NOMO-1 treated with dmso at 0.1 percent for 144 hours (cell line): ENCODE data around the gene TSPAN15.

ENCODE experiments used
- DNase-seq: peaks from one replicate; lab custom pipeline; 2025; ENCODE audit not compliant: unreplicated experiment; lab: John Stamatoyannopoulos, UW

Gene TSPAN15

DNA sequence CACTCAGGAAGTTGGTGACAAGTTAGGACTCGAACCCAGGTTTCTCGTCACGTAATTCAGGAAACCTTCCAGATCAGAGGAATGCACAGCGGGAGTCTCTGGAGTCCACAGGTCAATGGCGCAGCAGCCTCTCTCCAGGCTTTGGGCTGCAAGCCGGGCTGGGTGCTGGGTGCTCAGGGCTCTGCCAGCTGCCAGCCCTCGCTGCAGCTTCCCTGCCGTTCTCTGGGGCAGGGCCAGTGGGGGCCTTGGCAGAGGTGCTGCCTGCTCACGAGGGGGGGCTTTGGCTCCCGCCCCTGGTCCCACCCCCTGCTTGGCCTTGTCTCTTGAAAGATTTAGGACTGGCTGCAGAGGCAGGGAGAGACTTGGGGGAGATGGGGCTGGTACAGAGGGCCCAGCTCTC lies 34.6 kb upstream of the TSPAN15 start, which contains the start of gene TACR2:
Gene TACR2 (minus strand): TSS at position 224 of the 400 bp plus-strand sequence. CDS start 595 bp downstream, outside the sequence.
- DNase-seq = no peak

DNA sequence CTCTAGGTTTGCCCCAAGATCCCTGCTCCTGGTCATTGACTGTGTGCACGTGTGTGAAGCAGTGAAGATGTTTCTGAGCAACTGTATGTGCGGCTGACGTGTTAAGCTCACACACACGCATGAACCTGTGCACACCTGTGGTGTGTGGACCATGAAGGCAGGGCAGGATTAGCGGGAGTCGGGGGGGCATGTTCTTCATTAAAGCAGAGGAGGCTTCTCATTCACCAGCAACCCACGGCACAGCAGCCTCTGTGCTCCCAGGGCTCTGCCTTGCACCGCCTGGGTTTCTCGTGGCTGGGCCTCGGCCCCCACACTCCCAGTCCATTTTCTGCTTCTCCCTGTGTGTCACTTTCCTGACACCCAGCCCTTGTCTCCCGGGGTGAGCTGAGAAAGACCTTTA lies 33.7 kb upstream of the TSPAN15 start:
- no peak for DNase-seq

DNA sequence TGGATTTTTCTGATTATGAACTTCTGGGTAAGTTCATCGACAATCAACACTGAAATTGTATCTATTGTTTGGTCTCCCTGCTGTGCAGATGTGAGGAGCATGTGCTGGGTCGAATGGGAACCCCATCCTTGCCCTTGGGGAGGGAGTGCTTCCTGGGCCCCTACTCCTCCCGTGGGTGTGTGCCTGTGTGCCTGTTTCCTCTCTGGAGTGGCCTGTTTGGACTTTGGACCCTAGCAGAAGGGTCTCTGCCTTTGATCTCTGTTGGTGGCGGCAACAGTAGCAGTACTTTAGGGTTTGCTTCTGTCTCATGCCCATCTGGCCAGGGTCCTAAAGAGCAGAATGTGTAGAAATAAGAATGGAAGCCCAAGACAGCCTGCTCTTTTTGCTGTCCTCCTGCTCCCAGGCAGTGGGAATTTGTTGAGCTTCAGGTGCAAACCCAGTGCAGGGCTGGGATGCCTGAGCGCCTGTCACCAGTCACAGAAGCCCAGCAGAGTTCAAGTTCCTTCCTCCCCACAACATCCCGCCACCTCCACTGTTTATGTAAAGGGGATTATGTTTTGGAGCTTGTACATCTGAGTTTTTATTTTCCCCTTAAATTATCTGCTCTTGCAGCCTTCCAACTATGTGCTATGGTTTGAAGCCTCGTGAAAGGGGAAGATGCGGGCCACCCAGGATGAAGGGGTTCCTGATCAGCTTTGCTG lies 33.1 kb upstream of the TSPAN15 start:
- DNase-seq = no peak

DNA sequence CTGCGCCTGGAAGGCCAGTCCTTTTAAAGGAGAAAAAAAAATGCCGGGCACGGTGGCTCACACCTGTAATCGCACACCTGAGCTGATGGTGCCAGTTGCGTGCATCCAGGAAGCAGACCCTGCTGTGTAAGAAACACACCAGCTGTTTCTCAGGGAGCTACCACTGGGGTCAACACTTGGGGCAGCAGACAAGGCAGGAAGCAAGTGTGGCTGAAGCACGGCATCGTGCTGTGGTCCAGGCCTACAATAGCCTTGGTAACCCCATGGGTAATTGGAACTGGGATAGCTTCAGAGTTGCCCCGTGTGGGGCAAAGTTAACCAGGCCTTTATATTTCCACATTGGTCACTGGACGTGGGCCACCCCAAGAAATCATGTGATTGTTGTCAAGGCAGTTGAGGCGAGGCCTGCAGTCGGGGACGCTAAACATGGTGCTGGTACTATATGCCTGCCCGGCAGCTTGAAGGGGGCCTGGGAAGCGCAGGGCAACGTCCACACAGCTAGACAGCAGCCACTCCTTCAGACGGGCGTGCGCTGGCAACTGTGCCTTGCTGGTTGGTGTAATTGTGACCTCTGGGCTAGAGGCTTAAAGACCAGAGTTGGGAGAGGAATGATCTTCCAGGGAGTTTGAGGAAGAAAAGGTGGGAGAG lies 32.0 kb upstream of the TSPAN15 start:
- no peak for DNase-seq

DNA sequence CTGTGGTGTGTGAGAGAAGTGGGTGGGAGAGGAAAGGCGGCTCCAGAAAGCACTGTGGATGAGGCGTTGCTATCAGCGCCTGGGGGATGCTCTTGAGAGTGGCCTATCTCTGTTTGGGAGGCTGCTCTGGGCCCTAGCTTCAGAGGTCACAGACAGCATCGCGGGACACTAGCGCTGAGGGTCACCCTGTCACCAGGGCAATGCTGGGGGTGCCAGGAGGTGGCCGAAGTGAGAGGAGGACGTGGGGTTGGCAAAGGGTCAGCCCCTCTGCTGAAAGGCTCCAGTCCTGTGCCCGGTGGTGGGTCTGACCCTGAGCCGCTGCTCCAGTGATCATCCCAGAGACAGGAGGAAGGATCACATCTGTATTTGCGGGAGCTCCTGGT lies 31.5 kb upstream of the TSPAN15 start:
- no peak for DNase-seq

DNA sequence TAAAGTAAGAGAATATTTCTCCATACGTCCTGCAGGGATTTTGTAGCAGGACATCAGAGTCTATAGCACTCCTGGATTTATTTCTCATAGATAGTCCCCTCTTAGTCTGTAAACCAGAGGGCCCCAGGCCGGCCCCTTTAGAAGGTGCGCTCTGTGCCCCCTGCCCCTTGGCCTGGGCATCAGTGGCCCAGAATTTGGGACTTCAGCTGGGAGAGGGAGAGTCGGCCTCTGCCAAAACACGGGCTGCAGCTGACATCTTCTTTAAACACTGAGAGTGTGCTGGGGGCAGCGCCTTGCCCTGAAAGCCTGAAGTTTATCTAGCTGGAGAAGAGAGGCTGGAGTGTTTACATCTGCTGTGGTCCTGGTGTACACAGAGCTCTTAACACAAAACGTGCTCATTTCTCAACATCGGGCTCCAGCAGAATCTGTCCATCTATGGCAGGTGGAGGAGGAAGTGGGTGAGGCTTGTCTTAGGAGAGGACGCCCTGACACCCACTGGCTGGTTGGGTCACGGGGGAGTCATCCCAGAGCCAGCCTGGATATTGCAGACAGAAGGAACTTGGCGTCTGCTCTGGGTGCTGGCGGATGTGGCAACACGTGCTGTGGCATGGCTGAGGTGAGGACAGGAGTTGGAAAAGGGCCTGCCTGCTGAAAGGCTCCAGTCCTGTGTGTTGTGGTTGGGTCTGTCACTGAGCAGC lies 29.5 kb upstream of the TSPAN15 start:
- no peak for DNase-seq

DNA sequence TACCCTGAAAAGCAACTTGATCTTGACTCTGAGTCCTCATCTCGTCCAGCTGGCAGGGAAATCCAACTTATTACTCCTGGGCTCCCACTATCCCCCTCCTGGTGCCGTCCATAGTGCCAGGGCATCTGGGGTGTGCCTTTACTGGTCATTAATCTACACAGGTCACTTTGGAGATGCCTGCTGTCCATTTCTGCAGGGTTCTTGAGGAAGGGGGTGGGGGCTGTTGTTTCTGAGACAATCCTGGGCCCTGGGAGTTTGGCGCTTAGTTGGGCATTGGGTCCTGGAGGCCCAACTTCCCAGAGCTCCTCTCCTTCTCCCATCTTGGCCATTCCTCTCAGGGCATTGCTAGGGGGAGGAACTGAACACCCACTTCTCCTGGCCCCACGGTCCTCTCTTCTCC lies 28.6 kb upstream of the TSPAN15 start:
- no peak for DNase-seq

DNA sequence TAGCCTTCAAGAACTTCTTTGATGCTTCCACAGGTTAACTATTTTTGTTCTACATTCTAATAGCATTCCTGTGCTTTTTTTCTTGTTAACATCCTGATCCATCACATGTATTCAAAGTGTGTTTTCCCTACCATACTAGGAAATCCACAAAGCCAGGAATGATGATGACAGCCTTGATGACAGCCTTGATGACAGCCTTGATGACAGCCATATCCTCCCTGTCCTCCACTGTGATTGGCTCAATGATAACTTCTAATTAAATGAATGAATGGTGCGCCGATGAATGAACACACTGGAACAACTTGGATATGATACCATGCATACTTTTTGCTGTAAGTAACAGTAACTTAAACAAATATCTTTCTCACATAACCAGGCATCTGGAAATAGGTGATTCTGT lies 26.2 kb upstream of the TSPAN15 start:
- no peak for DNase-seq

DNA sequence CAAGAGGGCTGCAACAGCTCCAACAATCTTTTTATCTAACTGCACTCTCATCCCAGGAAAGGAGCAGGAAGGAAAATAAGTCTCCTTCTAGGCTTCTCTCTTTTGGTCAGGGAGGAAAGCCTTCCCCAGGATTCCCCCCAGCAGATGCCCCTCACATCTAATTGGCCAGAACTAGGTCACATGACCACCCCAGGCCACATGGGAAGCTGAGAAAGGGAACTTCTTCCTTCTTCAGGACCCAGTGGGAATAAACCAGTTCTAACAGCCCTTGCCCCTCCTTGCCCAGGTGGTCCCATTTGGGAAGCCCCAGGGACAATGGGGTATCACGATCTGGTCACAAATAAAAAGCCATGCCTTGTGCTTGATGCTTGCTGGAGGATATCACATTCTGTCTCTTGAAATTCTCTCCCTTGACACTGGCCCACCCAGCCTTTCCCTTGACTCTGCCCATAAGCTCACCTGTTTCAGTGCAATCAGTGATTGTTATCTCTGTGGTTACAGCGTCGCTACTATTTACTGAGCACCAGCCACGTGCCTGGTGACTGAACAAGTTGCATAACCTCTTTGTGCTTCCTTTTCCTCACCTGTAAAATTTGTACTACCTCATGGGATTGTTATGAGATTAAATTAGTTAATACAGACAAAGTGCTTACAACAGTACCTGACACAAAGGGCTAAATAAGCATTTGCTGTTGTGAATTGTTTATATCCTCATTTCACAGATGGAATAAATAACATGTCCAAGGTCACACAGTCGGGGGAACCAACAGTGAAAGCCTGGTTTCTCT lies 25.6 kb upstream of the TSPAN15 start:
- no peak for DNase-seq

DNA sequence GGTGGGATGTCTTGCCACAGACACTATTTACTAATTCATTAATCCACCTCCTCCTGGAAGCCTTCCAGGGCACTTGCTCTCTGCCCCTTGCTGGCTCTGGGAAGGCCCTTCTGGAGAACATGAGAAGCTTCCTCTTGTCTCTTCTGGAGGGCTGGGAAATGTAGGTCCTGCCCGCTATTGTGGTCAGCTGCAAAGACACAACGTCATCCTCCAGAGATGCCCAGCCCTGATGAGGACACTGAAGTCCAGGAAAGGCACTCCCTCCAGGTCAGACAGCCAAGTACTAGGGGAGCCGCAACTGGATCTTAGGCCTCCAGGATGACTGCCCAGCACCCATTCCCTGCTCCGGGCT lies 24.9 kb upstream of the TSPAN15 start:
- DNase-seq = no peak

DNA sequence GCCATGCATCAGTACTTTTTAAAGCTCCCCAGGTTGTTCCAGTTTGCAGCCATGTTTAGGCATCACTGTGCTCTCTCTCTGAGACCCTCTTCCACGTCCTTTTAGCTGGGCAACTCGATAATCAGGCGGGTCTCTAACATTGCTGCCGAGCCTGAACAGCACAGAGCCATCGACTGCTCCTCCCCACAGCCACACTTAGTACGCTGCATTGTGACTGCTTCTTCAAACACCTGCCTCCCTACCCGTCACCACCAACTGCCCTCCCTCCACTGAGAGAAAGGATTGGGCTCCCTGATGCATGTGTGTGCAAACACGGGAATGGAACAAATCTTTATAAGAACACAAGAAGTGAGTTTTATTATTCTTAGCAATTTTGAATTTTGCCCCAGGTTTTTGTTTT lies 23.1 kb upstream of the TSPAN15 start:
- DNase-seq = no peak

DNA sequence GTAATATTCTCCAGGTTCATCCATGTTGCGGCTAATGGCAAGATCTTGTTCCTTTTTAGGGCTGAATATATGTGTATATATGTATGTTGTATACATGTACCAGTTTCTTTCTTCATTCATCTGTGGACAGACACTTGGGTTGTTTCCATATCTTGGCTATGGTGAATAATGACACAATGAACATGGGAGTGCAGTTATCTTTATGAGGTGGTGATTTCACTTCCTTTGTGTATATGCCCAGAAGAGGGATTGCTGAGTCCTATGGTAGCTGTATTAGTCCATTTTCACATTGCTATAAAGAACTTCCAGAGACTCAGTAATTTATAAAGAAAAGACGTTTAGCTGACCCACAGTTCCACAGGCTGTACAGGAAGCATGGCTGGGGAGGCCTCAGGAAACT lies 17.1 kb upstream of the TSPAN15 start:
- no peak for DNase-seq

DNA sequence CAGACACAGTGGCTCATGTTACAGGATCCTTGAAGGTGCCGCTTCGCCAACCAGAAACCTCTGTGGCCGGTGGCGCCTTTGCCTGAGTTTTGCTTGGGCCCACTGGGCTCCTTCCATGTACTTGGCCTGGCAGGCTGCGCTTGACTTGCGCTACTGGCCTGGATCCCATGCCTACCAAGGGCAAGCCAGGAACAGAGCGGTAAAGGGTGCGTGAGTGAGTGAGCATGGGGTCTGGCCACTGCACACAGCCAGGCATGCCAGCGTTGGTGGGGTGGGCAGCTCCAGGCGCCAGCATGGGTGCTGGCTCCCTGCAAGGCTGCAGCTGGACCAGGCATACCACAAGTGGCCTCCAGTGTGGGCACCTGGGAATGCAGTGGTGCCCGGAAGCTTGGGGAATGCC lies 16.3 kb upstream of the TSPAN15 start:
- DNase-seq = no peak

DNA sequence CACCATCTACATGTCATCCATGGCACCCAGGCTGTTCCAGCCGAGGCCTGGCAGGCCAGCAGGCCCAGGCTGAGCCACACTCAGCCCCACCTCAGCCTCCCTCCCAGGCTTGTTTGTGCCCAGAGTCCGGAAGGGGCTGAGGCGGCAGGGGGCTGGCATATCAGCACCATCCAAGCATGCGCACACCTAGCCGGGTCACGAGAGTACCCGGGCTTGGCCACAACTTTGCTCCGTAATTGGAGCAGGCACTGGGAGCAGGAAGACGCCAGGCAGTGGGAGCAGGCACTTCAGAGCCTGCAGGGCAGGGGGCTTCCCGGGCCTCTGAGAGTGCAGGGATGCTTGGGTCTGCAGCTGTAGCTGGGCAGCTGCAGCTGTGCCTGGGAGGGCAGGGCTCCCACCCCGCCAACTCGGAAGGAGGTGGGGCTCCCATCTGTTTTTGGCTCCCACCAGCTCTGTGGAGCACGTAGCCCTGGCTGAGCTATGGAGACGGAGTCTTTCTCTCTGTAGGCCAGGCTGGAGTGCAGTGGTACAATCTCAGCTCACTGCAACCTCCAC lies 15.2 kb upstream of the TSPAN15 start:
- no peak for DNase-seq

DNA sequence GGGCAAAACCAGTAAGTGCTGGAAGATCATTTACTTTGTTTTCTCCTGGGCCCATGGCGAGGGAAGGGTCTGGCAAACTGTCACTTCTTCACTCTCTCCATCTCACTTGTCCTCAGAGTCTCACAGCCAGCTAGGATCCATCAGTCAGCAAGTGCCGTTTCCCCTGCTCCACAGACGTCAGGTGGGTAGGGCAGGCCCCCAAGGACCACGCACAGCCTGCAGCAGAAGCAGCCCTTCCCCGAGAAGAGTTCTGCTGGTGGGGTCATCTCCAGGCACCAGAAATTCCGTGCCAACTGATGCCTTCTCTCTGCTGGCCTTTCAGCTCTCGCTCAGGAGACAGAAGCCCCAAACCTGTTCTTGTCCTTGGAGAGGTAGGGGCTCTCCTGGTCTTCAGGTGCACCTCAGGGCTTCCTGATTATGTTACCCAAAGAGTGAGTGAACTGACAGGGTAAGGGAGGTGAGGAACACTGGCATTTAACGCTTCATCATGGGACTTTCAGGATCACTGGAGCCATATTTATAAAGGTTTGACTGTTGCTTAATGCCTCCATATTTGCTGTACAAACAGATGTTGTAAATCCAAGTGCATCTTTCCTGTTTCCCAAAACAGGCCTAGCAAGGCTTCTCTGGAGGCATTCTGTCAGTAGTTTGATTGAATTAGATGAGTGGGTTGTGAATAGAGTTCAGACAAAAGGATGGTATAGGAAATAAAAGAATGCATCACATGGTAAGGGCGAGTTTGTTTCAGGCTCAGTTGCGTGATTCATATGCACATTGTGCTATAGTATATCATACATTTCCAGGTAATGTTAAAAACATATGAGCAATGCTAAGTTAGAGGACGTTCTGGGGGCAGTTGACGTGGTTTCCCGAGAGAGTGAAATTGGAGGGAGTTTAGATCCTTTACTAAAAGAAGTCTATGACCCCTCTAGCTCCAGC lies 13.7 kb upstream of the TSPAN15 start:
- no peak for DNase-seq

DNA sequence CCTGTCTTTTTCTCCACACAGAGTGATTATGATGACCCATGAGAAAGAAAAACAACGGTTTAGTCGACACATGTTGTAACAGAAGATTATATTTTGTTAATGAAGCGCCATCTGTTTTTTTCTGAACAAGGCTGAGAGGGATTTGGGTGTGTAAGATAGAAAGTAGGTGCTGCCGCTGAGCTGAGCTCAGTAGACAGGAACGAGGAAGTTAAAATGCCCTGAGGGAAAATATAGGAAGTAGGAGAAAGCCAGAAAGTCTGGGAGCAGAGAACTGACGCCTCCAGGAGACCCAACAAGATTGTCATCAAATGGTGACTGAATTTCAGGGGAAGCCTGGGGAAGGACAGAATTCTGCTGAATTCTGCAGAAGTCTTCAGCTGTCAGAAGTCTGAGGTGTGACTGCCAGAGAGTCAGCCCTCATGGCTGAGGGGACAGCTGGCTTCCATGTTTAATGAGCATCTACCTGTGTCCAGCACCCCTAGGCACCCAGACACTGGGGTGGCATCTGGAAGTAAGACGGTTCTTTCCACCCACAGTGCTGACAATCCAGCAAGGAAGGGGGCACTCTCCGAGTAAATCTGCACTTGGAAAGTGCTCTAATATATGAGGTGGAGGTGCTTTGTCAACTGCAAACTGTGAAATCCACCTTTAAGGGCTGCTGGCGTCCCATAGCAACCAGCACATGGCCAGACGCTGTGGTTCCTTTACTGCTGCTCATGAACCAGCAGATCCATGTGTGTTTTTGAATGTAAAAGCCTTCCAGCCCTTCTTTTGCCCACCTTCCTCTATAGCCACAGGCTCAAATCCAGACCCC lies 12.5 kb upstream of the TSPAN15 start:
- no peak for DNase-seq

DNA sequence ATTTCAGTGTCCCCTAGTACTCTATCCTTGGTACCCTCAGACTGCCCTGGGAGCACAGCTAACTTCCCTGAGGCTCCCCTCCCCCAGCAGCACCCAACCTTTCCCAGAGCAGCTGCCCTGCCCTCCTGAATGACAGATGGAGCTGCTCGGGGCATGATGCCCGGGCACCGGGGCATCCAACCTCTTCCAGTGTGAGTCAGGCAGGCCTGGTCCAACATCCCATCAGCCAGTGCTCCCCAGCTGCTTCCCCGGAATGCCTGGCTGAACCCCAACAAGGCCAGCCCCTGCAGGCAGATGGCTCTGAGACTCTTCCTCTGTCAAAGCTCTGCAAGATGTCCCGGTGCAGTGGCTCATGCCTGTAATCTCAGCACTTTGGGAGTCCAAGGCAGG lies 11.9 kb upstream of the TSPAN15 start:
- DNase-seq = no peak

DNA sequence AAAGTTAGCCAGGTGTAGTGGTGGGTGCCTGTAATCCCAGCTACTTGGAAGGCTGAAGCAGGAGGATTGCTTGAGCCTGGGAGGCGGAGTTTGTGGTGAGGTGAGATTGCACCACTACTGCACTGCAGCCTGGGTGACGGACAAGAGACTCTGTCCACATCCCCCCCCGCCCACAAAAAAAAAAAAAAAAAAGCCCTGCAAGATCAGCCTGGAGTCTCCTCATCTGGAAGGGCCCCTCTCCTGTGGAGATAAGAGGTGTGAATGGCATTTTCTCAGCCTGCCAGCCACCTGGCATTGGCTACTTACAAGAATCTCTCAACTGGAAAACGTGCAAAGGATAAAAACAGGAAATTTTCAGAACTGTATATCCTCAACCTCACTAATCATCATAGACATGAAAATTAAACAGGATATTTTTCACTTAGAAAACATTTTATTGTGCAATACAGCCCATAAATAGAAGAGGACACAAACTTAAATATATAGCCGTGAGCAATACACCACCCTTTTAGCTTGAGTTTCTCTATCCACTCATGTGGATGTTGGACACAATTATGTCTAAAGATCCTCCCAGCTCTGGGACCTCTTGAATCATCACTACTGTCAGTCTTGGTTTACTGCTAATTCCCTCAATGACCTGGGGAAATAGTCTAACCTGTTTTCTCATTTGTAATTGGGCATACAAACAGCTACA lies 11.3 kb upstream of the TSPAN15 start:
- peak; percentile 29 for DNase-seq

DNA sequence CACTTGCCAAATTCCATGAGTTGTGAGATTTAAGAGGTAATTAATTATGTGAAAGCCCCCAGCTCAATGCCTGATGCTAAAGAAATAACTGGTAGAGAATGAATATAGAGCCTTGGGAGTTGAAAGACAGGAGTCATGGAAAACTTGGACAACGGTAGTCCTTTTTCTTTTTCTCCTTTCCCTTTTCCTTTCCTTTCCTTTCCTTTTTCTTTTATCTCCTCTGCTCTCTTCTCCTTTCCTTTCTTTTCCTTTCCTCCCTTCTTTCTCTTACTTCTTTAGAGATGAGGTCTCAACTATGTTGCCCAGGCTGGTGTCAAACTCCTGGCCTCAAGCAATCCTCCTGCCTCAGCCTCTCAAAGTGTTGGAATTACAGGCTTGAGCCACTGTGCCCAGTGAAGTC lies 7.9 kb upstream of the TSPAN15 start:
- DNase-seq = no peak
